Esophagus squamous epithelium (tissue), 4 donors: ENCODE data around the gene AIG1.

Experiments used
- CTCF ChIP-seq, 6 experiments: fragments of 450-650 bp in 4 of 6; fragments of 200-600 bp in 2 of 6; sonication (generic) in 2 of 6; IDR thresholded peaks; one replicate each; pipeline ENCODE4 v1.5.1; 2016 to 2019; ENCODE audit warnings: antibody characterized with exemption in 6 of 6, mild to moderate bottlenecking in 4 of 6, moderate library complexity in 4 of 6
- POLR2A ChIP-seq, 4 donors: fragments of 450-650 bp; IDR thresholded peaks; one replicate each; pipeline ENCODE4 v1.6.1; 2017; ENCODE audit warnings: antibody characterized with exemption in 4 of 4, mild to moderate bottlenecking in 4 of 4, moderate library complexity in 3 of 4

- no peak for TF ChIP-seq CTCF (IDR thresholded peaks at IDR 0.05)
- no peak for TF ChIP-seq POLR2A (IDR thresholded peaks at IDR 0.05)
Observed at GRCh38 chr6:143150281-143150680, 89.6 kb downstream of the AIG1 start.
